ENCODE measurements around the gene PGBD5. TPM values are rescaled to one million over a fixed set of nuclear protein-coding genes. Genes with fewer than 3 reads are reported as not detected.

Gene PGBD5
- total and polyA plus RNA-seq, 4 donors = 0.54 to 3.0 (median 1.8) TPM

DNA sequence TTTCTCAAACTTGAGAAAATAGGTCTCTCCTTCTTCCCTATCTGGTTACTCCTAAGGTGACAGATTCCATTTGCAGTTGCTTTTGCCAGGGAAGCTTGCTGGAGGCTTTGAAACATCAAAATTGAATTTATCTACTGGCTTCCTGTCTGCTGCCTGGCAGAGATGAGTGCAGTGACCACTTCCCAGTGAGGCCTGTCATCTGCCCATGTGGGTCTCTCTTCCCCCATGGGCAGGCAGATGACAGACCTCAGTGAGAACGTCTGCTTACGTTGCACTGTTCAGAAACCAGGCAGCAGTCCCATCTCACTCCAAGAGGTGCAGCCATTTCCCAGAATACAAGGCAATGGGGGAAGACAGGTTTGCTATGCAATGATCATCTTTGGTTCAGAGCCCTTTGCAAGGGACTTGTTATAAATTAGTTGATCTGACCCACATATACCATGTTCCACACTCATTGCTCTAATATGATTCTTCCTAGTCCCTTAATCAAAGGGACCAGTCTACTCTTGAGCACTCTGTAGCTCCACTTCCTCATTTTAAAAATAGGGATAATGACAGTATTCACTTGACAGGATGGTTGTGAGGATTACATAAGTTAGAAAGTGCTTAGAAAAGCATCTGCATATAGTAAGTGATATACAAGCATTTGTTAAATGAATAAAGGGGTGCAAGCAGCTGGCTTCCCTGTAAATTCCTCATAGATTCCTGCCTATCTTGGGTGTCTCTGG is 10.6 kb downstream of the PGBD5 start:
- TF ChIP-seq, protein P1, sequence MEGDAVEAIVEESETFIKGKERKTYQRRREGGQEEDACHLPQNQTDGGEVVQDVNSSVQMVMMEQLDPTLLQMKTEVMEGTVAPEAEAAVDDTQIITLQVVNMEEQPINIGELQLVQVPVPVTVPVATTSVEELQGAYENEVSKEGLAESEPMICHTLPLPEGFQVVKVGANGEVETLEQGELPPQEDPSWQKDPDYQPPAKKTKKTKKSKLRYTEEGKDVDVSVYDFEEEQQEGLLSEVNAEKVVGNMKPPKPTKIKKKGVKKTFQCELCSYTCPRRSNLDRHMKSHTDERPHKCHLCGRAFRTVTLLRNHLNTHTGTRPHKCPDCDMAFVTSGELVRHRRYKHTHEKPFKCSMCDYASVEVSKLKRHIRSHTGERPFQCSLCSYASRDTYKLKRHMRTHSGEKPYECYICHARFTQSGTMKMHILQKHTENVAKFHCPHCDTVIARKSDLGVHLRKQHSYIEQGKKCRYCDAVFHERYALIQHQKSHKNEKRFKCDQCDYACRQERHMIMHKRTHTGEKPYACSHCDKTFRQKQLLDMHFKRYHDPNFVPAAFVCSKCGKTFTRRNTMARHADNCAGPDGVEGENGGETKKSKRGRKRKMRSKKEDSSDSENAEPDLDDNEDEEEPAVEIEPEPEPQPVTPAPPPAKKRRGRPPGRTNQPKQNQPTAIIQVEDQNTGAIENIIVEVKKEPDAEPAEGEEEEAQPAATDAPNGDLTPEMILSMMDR (IDR thresholded peaks at IDR 0.05; ENCODE audit: control extremely low read depth, extremely low read depth) = no peak
- H3K9me3 ChIP-seq (ENCODE audit: control insufficient read depth in 4 of 4, insufficient read depth in 3 of 4, low read length in 3 of 4) = peaks cover 0 to 2% (median 0%) of the 10 kb centered on the region in 4 donors
- H3K27me3 ChIP-seq (ENCODE audit: control insufficient read depth in 3 of 3, insufficient read depth in 3 of 3, low read length in 2 of 3) = peaks cover 0 to 3% (median 0%) of the 10 kb centered on the region in 3 donors
- H3K36me3 ChIP-seq (ENCODE audit: control insufficient read depth in 4 of 4, insufficient read depth in 4 of 4, low read length in 4 of 4) = no peaks in the 10 kb centered on the region
- 79 to 80% methylated on average over 2 of the region's 2 CpGs for WGBS, 2 donors
- no peak overlapping the region for H3K4me3 ChIP-seq
- no peak overlapping the region for H3K27ac ChIP-seq (ENCODE audit: low read depth in 1 of 2, low read length in 1 of 2)
- DNase-seq (no peak), ATAC-seq (ENCODE audit: insufficient read depth, low FRiP score) (no peak)
- H3K4me1 ChIP-seq (ENCODE audit: control insufficient read depth in 5 of 5, insufficient read depth in 5 of 5, low read length in 5 of 5) = no peaks in the 10 kb centered on the region
- H3K9ac ChIP-seq (ENCODE audit: insufficient read depth in 1 of 2, low read length in 2 of 2) = no peak overlapping the region

DNA sequence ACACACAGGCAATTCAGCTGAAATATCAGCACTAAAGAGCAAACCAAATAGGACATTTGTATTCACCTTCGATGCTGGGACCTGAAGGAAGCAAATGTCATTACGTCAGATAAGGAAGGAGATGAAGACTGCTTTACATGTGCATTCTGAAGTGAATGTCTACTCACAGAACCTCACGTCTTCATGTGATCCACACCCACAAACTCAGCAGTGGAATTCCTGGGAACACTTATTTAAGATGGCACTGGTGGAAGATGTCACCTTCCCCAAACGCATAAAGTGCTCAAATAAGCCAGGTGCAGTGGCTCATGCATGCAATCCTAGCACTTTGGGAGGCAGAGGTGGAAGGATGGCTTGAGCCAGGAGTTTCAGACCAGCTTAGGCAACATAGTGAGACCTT is 11.4 kb downstream of the PGBD5 start:
- no peak overlapping the region for H3K4me3 ChIP-seq
- H3K36me3 ChIP-seq (ENCODE audit: control insufficient read depth in 4 of 4, insufficient read depth in 4 of 4, low read length in 4 of 4) = no peaks in the 10 kb centered on the region
- H3K27ac ChIP-seq (ENCODE audit: low read depth in 1 of 2, low read length in 1 of 2) = no peak overlapping the region
- ATAC-seq (ENCODE audit: insufficient read depth, low FRiP score) (no peak), DNase-seq (no peak)
- no peaks in the 10 kb centered on the region for H3K4me1 ChIP-seq (ENCODE audit: control insufficient read depth in 5 of 5, insufficient read depth in 5 of 5, low read length in 5 of 5)
- H3K27me3 ChIP-seq (ENCODE audit: control insufficient read depth in 3 of 3, insufficient read depth in 3 of 3, low read length in 2 of 3) = peaks cover 0 to 3% (median 0%) of the 10 kb centered on the region in 3 donors
- TF ChIP-seq, protein P1 (IDR thresholded peaks at IDR 0.05; ENCODE audit: control extremely low read depth, extremely low read depth) = no peak
- H3K9me3 ChIP-seq (ENCODE audit: control insufficient read depth in 4 of 4, insufficient read depth in 3 of 4, low read length in 3 of 4) = no peaks in the 10 kb centered on the region
- 74% methylated on average over 4 of the region's 4 CpGs for WGBS, 2 donors
- no peak overlapping the region for H3K9ac ChIP-seq (ENCODE audit: insufficient read depth in 1 of 2, low read length in 2 of 2)

DNA sequence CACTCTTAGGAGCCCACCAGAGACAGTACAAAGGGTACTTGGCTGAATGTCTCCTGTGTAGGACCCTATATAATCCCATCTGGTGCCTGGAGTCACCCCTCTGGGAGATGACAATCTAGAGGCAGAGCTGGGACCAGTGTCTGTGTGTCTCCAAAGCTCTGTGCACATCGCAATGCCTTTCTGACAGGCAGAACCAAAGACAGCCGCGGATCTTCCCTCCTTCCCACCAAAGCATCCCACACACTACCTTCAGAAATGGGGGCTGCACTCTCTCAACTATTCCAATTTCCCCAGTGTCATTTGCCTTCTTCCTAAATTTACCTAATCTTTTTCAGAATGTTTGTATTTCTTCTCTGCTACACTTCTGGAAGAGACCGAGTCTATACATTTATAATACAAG is 12.0 kb downstream of the PGBD5 start:
- DNase-seq (no peak), ATAC-seq (ENCODE audit: insufficient read depth, low FRiP score) (no peak)
- TF ChIP-seq, protein P1 (IDR thresholded peaks at IDR 0.05; ENCODE audit: control extremely low read depth, extremely low read depth) = no peak
- H3K9ac ChIP-seq (ENCODE audit: insufficient read depth in 1 of 2, low read length in 2 of 2) = no peak overlapping the region
- no peaks in the 10 kb centered on the region for H3K36me3 ChIP-seq (ENCODE audit: control insufficient read depth in 4 of 4, insufficient read depth in 4 of 4, low read length in 4 of 4)
- H3K9me3 ChIP-seq (ENCODE audit: control insufficient read depth in 4 of 4, insufficient read depth in 3 of 4, low read length in 3 of 4) = no peaks in the 10 kb centered on the region
- no peak overlapping the region for H3K27ac ChIP-seq (ENCODE audit: low read depth in 1 of 2, low read length in 1 of 2)
- 86 to 94% methylated on average over 4 of the region's 4 CpGs for WGBS, 2 donors
- H3K4me3 ChIP-seq = no peak overlapping the region
- peaks cover 0 to 3% (median 0%) of the 10 kb centered on the region in 3 donors for H3K27me3 ChIP-seq (ENCODE audit: control insufficient read depth in 3 of 3, insufficient read depth in 3 of 3, low read length in 2 of 3)
- no peaks in the 10 kb centered on the region for H3K4me1 ChIP-seq (ENCODE audit: control insufficient read depth in 5 of 5, insufficient read depth in 5 of 5, low read length in 5 of 5)
